SU-DHL-6 (cell line): ENCODE data around the gene FATE1.

ENCODE experiments used
- EZH2phosphoT487 ChIP-seq: fragments of 200-600 bp; sonication (generic), shearing (Covaris generic); conservative IDR thresholded peaks from 2 replicates; pipeline ENCODE4 v1.6.1; 2018; ENCODE audit warnings: mild to moderate bottlenecking, antibody characterized with exemption, low read length, moderate library complexity, mixed read lengths
- TF ChIP-seq, protein P1 (sequence below): fragments of 200-600 bp; sonication (generic); IDR thresholded peaks from one replicate; pipeline ENCODE4 v1.5.1; 2017; ENCODE audit warnings: antibody characterized with exemption, mild to moderate bottlenecking, low read length, moderate library complexity; ENCODE audit not compliant: insufficient read depth, poor library complexity, severe bottlenecking

DNA sequence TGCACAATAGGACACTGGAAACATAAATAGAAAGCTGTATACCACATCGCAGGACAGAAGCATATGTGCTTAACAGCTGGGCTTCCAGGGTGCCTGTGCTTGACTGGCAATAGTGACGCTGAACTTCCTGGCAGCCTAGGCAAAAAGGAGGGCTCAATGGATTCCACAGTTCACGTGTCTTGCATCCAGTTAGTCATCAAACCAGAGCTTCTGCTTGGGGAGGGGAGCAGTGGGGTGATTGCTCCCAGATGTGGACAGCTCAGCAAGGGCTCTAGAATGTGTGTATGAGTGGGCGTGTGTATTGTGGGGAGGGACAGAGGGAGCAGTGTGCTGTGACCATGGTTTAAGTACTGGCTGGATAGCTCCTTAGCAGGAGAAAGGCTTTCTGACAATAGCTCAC lies 18.3 kb upstream of the FATE1 start:
- TF ChIP-seq, protein P1, sequence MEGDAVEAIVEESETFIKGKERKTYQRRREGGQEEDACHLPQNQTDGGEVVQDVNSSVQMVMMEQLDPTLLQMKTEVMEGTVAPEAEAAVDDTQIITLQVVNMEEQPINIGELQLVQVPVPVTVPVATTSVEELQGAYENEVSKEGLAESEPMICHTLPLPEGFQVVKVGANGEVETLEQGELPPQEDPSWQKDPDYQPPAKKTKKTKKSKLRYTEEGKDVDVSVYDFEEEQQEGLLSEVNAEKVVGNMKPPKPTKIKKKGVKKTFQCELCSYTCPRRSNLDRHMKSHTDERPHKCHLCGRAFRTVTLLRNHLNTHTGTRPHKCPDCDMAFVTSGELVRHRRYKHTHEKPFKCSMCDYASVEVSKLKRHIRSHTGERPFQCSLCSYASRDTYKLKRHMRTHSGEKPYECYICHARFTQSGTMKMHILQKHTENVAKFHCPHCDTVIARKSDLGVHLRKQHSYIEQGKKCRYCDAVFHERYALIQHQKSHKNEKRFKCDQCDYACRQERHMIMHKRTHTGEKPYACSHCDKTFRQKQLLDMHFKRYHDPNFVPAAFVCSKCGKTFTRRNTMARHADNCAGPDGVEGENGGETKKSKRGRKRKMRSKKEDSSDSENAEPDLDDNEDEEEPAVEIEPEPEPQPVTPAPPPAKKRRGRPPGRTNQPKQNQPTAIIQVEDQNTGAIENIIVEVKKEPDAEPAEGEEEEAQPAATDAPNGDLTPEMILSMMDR = no peak
- no peak for TF ChIP-seq EZH2phosphoT487
